Heart right ventricle (tissue), 16 donors: ENCODE data around the gene ATP6V0B. TPM values are rescaled to one million over a fixed set of nuclear protein-coding genes. Genes with fewer than 3 reads are reported as not detected.

Experiments used
- ATAC-seq, 8 donors: fragments of 200-7000 bp; cut with Tn5 transposase; one replicate each; pipeline ENCODE4 v1.9.1; 2020; ENCODE audit warnings: mild to moderate bottlenecking in 8 of 8, moderate library complexity in 8 of 8, moderate number of reproducible peaks in 1 of 8
- DNase-seq, 2 donors: peaks; one replicate each; pipeline ENCODE4 v3.0.0-alpha.2; 2020
- H3K27ac ChIP-seq, 10 donors: fragments of 200-600 bp; sonication (generic) in 2 of 10; one replicate each; pipeline versions ENCODE4 v1.5.0 to v1.8.0; 2020 to 2022; ENCODE audit warnings: mild to moderate bottlenecking in 3 of 10
- H3K27me3 ChIP-seq, 7 donors: fragments of 200-600 bp; one replicate each; pipeline ENCODE4 v1.8.0; 2021 to 2022; ENCODE audit warnings: mild to moderate bottlenecking in 2 of 7
- H3K36me3 ChIP-seq, 9 donors: fragments of 200-600 bp; sonication (generic) in 1 of 9; one replicate each; pipeline versions ENCODE4 v1.5.0 to v1.8.0; 2020 to 2022; ENCODE audit warnings: mild to moderate bottlenecking in 2 of 9
- H3K4me1 ChIP-seq, 9 donors: fragments of 200-600 bp; sonication (generic) in 1 of 9; one replicate each; pipeline versions ENCODE4 v1.5.0 to v1.8.0; 2020 to 2022; ENCODE audit warnings: mild to moderate bottlenecking in 4 of 9
- H3K4me3 ChIP-seq, 10 donors: fragments of 200-600 bp; sonication (generic) in 2 of 10; one replicate each; pipeline versions ENCODE4 v1.5.0 to v1.8.0; 2020 to 2022; ENCODE audit warnings: mild to moderate bottlenecking in 7 of 10, moderate library complexity in 2 of 10
- H3K9me3 ChIP-seq, 11 donors: fragments of 200-600 bp in 10 of 11; sonication (generic) in 2 of 11; one replicate each; pipeline versions ENCODE4 v1.5.0 to v1.8.0; 2013 to 2022; ENCODE audit warnings: mild to moderate bottlenecking in 2 of 11, control low read depth in 1 of 11, moderate library complexity in 1 of 11
- CTCF ChIP-seq, 9 donors: fragments of 200-600 bp; sonication (generic) in 2 of 9; IDR thresholded peaks; one replicate each; pipeline versions ENCODE4 v1.5.0 to v1.8.0; 2021 to 2022; ENCODE audit warnings: antibody characterized with exemption in 9 of 9, mild to moderate bottlenecking in 5 of 9, moderate library complexity in 1 of 9
- WGBS, 2 donors: extraction: QIAGEN DNeasy Blood & Tissue Kit; methylation state at CpG; one replicate each; pipeline ENCODE4 v1.1.7; 2013; ENCODE audit warnings: inconsistent platforms in 1 of 2; 5-methylcytosine and 5-hydroxymethylcytosine counted together
- intact Hi-C, 10 donors: fragments of 100-400 bp; cut with DNase I; formaldehyde crosslinking; loops; one replicate each; pipeline versions ENCODE4 v1.11.1 to v1.14.2; 2022
- polyA plus RNA-seq, 2 donors: library from polyadenylated mRNA; stranded (reverse); fragments of 200-250 nt; gene quantifications; one replicate each; pipeline ENCODE4 v1.2.3, GENCODE V29; 2013
- total RNA-seq, 10 donors: library from RNA; stranded (reverse); fragmentation: NEBNext Ultra II Directional in 3 of 10; extraction: Animal tissue kit (Norgen Biotek cat#: 25700) in 3 of 10; gene quantifications; one replicate each; pipeline versions ENCODE4 v1.2.1 to v1.2.4, GENCODE V29; 2021 to 2023
- donor health status: Arrhythmogenic right ventricular cardiomyopathy.
- donor health status: ischemic (EF 13 %, LVEDD 7.1; RV severe dilation, severe dysfunction).
- donor health status: healthy with polysubstance abuse.
- donor health status: DM: no; HTN: yes; CAD: no.
- donor health status: DM: no; HTN: no; CAD: no.
- donor health status: ischemic (EF 25% LVEDD 6.9; RV normal size, moderate dysfunction).
- donor health status: ischemic (EF 25% LVEDD 5.7; RV mildly dilated, moderate dysfunction).
- donor health status: healthy.
- donor health status: DM: yes; HTN: yes; CAD: no.
- donor health status: Ischemic cardiomyopathy.
- donor health status: ischemic (EF 35%, LVEDD 5.7; RV mildly dilated, moderate dysfunction).
- donor health status: nonischemic (EF 11% LVEDD 7.7; RV severe dilation, severe dysfunction).
- donor health status: DM: yes; HTN: yes; CAD: no.
- donor health status: PGD.
- donor health status: ischemic (EF 29% LVEDD 5.4; RV normal size, mild dysfunction).
- donor health status: nonischemic (EF 23%, LVEDD 6.1; RV moderate dilation, normal function).

Gene ATP6V0B
- total and polyA plus RNA-seq, 12 donors = 63.1 to 227 (median 74.3) TPM

- Histone ChIP-seq H3K27me3 (no peaks in the 10 kb centered on the region), H3K4me1 (peaks cover 5 to 17% (median 8%) of the 10 kb centered on the region in 9 donors), H3K27ac (peak overlapping the region in 7 of 10 donors; percentile 7 to 82 (median 62)), H3K9me3 (no peaks in the 10 kb centered on the region), H3K36me3 (peaks cover 0 to 14% (median 0%) of the 10 kb centered on the region in 9 donors), H3K4me3 (peak overlapping the region in 9 of 10 donors; percentile 48 to 82 (median 71))
- TF ChIP-seq CTCF (IDR thresholded peaks at IDR 0.05) = no peak
- ATAC-seq (peak in 2 of 8 donors; percentile 2 to 4), DNase-seq (no peak)
- intact Hi-C loops = loop anchor here in 1 of 10 donors (10.0 kb wide), 1 partner anchor 224 kb away; the partner anchor contains the start of gene DMAP1
- WGBS, 2 donors = 73 to 75% methylated on average over 19 of the region's 19 CpGs
Measured at GRCh38 chr1:43990271-43991199, 15.8 kb downstream of the ATP6V0B start.

- H3K27ac ChIP-seq = peak overlapping the region in 7 of 10 donors; percentile 7 to 82 (median 62)
- TF ChIP-seq CTCF (IDR thresholded peaks at IDR 0.05) = no peak
- peak in 3 of 8 donors; percentile 36 to 58 (median 52) for ATAC-seq
- peaks cover 0 to 8% (median 0%) of the 10 kb centered on the region in 9 donors for H3K36me3 ChIP-seq
- intact Hi-C loops = loop anchor here in 1 of 10 donors (10.0 kb wide), 1 partner anchor 224 kb away; the partner anchor contains the start of gene DMAP1
- peak overlapping the region; percentile 45 to 82 (median 71) for H3K4me3 ChIP-seq
- no peaks in the 10 kb centered on the region for H3K27me3 ChIP-seq
- 0 to 2% methylated on average over 10 of the region's 10 CpGs for WGBS, 2 donors
- H3K4me1 ChIP-seq = peaks cover 5 to 18% (median 10%) of the 10 kb centered on the region in 9 donors
- DNase-seq = no peak
- no peaks in the 10 kb centered on the region for H3K9me3 ChIP-seq
Measured at GRCh38 chr1:43991200-43991475, 16.4 kb downstream of the ATP6V0B start.

- 0 to 1% methylated on average over 63 to 66 of the region's 66 CpGs for WGBS, 2 donors
- peak; percentile 86 to 94 (median 90) for ATAC-seq
- H3K4me3 ChIP-seq = peak within 1 kb of the TSS; percentile 45 to 82 (median 71)
- H3K27me3 ChIP-seq = no peaks in the 10 kb centered on the region
- peaks cover 0 to 4% (median 0%) of the 10 kb centered on the region in 9 donors for H3K36me3 ChIP-seq
- intact Hi-C loops = loop anchor here in 1 of 10 donors (10.0 kb wide), 1 partner anchor 223 kb away; the partner anchor contains the start of gene DMAP1
- peak within 1 kb of the TSS in 7 of 10 donors; percentile 7 to 82 (median 62) for H3K27ac ChIP-seq
- DNase-seq = peak; percentile 81
- TF ChIP-seq CTCF (IDR thresholded peaks at IDR 0.05) = peak in 5 of 9 donors; percentile 0 to 41 (median 15)
- H3K9me3 ChIP-seq = no peaks in the 10 kb centered on the region
- H3K4me1 ChIP-seq = peaks cover 5 to 23% (median 11%) of the 10 kb centered on the region in 9 donors
Measured at GRCh38 chr1:43991476-43992231, 16.9 kb downstream of the ATP6V0B start, which contains the start of gene CCDC24. TSS of gene CCDC24 (plus strand) at chr1:43991599. CDS start at chr1:43991879, 280 bp downstream.
